Measurements from ENCODE around the gene CDK15. TPM values are rescaled to one million over a fixed set of nuclear protein-coding genes. Genes with fewer than 3 reads are reported as not detected.

Gene CDK15
- total RNA-seq, 1 experiment from 2014 or later, result 4.8 TPM

DNA sequence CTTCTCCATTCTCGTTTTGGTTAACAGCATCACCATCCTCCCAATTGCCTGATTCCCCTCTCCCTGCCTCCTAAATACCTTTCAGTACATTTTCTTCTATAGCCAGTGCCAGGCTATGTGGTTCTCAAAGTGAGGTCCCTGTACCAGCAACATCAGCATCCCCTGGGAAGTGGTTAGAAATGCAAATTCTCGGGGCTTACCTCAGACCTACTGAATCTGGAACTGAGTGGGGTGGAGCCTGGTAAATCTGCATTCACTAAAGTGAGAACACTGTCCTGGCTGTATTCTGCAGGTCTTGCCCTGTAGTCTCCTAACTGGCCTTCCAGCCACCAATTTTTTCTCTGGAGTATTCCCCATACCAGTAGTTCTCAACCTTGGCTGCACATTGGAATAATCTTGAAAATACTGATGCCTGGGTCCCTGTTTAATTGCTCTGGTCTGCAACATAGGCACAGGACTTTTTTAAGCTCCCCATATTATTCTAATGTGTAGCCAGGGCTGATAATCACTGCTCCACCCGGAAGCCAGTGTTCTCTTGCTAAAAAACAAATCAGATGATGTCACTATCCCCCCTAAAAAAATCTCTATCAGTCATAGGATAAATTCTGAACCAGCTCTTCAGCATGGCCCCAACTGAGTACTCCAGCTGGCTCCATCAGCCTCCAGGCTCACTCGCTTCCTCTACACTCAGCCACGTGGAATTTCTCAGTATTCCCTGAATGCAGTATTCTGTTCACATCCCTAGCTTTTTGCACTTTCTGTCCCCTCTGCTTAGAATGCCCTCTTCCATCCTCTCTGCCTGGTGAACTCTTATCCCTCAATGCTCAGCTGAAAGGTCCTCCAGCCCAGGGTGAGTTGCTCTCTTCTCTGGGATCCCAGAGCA, 98.4 kb downstream of the CDK15 start:
- ATAC-seq (no peak), DNase-seq (ENCODE audit: low read depth, low spot score) (no peak)
- in situ Hi-C loops (cut with HindIII; ENCODE audit: low pct_unique_long_range_greater_than_20kb, low sequenced_read_pairs), result no loop called here
- Histone ChIP-seq H3K4me1 (ENCODE audit: control insufficient read depth, insufficient read depth, low read length) (no peaks in the 10 kb centered on the region), H3K27me3 (ENCODE audit: control insufficient read depth, insufficient read depth, low read length) (no peaks in the 10 kb centered on the region), H3K4me3 (ENCODE audit: low read depth in 2 of 2, low read length in 2 of 2) (no peak overlapping the region), H3K27ac (ENCODE audit: low read length) (no peak overlapping the region), H3K9me3 (ENCODE audit: control insufficient read depth, insufficient read depth, low read depth, low read length) (no peaks in the 10 kb centered on the region), H3K36me3 (ENCODE audit: control insufficient read depth, insufficient read depth, low read length) (no peaks in the 10 kb centered on the region)
- TF ChIP-seq POLR2AphosphoS5 (IDR thresholded peaks at IDR 0.05; ENCODE audit: low read depth, low read length) (no peak), SIN3A (IDR thresholded peaks at IDR 0.05; ENCODE audit: borderline replicate concordance, insufficient read depth, low read depth, low read length) (no peak), TCF7L2 (IDR thresholded peaks at IDR 0.05; ENCODE audit: low read depth, low read length) (no peak)
- TF ChIP-seq, protein P1, sequence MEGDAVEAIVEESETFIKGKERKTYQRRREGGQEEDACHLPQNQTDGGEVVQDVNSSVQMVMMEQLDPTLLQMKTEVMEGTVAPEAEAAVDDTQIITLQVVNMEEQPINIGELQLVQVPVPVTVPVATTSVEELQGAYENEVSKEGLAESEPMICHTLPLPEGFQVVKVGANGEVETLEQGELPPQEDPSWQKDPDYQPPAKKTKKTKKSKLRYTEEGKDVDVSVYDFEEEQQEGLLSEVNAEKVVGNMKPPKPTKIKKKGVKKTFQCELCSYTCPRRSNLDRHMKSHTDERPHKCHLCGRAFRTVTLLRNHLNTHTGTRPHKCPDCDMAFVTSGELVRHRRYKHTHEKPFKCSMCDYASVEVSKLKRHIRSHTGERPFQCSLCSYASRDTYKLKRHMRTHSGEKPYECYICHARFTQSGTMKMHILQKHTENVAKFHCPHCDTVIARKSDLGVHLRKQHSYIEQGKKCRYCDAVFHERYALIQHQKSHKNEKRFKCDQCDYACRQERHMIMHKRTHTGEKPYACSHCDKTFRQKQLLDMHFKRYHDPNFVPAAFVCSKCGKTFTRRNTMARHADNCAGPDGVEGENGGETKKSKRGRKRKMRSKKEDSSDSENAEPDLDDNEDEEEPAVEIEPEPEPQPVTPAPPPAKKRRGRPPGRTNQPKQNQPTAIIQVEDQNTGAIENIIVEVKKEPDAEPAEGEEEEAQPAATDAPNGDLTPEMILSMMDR (IDR thresholded peaks at IDR 0.05), result no peak
- TF ChIP-seq, protein P2, sequence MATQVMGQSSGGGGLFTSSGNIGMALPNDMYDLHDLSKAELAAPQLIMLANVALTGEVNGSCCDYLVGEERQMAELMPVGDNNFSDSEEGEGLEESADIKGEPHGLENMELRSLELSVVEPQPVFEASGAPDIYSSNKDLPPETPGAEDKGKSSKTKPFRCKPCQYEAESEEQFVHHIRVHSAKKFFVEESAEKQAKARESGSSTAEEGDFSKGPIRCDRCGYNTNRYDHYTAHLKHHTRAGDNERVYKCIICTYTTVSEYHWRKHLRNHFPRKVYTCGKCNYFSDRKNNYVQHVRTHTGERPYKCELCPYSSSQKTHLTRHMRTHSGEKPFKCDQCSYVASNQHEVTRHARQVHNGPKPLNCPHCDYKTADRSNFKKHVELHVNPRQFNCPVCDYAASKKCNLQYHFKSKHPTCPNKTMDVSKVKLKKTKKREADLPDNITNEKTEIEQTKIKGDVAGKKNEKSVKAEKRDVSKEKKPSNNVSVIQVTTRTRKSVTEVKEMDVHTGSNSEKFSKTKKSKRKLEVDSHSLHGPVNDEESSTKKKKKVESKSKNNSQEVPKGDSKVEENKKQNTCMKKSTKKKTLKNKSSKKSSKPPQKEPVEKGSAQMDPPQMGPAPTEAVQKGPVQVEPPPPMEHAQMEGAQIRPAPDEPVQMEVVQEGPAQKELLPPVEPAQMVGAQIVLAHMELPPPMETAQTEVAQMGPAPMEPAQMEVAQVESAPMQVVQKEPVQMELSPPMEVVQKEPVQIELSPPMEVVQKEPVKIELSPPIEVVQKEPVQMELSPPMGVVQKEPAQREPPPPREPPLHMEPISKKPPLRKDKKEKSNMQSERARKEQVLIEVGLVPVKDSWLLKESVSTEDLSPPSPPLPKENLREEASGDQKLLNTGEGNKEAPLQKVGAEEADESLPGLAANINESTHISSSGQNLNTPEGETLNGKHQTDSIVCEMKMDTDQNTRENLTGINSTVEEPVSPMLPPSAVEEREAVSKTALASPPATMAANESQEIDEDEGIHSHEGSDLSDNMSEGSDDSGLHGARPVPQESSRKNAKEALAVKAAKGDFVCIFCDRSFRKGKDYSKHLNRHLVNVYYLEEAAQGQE (IDR thresholded peaks at IDR 0.05; ENCODE audit: insufficient read depth in 1 of 2, low read depth in 2 of 2, low read length in 1 of 2), result no peak
- ChIA-PET POLR2A (interaction anchor here (1.3 kb wide), 1 partner anchor 9 kb away, joined by 8 read pairs; no protein-coding TSS in a partner anchor), CTCF (no interaction called here)
- intact Hi-C loops (cut with micrococcal nuclease; ENCODE audit: unreplicated experiment), result no loop called here
- BruUV-seq (replicated peaks), result no TSS peak

DNA sequence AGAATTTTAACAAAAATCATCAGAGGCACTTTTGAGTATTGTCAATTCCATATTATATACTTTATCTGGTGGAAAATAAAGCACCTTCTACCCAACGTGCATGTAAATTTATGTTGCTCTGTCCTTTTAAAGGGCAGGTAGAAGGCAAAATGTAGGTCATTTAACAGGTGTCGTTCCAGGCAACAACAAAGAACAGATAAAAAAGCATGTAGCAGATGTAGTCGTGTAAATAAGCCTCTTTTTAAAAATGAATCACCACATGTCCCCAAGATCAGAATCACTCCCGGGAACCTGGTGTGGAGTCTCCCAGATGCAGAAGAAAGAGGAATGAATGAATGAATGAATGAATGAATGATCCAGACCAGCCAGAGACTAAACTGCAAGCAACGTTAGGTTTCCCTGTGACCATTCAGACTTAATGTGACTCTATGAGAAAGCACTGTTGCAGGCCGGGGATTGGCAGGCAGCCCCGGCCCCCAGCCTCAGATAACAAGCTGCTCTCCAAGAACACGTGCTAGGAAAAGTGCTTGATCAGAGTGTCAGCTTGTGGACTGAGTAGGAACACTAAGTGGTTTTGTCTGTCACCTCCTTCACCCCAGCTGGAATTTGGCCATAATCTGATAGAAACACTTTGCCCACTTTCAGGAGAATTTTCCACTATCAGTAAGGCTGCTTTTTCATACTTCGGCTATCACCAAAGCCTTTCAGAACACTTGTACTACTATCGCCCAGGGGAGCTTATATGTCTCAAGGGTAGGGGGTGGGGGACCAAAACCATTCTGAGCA, 100.6 kb downstream of the CDK15 start:
- BruUV-seq (replicated peaks), result no TSS peak

More for the DNA sequence above, 100.6 kb downstream of the CDK15 start:
- no peaks in the 10 kb centered on the region for H3K9me3 ChIP-seq (ENCODE audit: control insufficient read depth, insufficient read depth, low read depth, low read length)
- ChIA-PET POLR2A (no interaction called here), CTCF (no interaction called here)
- DNase-seq (ENCODE audit: low read depth, low spot score) (no peak), ATAC-seq (no peak)
- H3K27me3 ChIP-seq (ENCODE audit: control insufficient read depth, insufficient read depth, low read length), result no peaks in the 10 kb centered on the region
- intact Hi-C loops (cut with micrococcal nuclease; ENCODE audit: unreplicated experiment), result no loop called here
- H3K4me3 ChIP-seq (ENCODE audit: low read depth in 2 of 2, low read length in 2 of 2), result no peak overlapping the region
- H3K4me1 ChIP-seq (ENCODE audit: control insufficient read depth, insufficient read depth, low read length), result peaks cover 4% of the 10 kb centered on the region; the same call in 1 of the 2 replicates
- no peaks in the 10 kb centered on the region for H3K36me3 ChIP-seq (ENCODE audit: control insufficient read depth, insufficient read depth, low read length)
- TF ChIP-seq POLR2AphosphoS5 (IDR thresholded peaks at IDR 0.05; ENCODE audit: low read depth, low read length) (no peak), SIN3A (IDR thresholded peaks at IDR 0.05; ENCODE audit: borderline replicate concordance, insufficient read depth, low read depth, low read length) (no peak), TCF7L2 (IDR thresholded peaks at IDR 0.05; ENCODE audit: low read depth, low read length) (no peak)
- TF ChIP-seq, protein P2 (IDR thresholded peaks at IDR 0.05; ENCODE audit: insufficient read depth in 1 of 2, low read depth in 2 of 2, low read length in 1 of 2), result no peak
- TF ChIP-seq, protein P1 (IDR thresholded peaks at IDR 0.05), result no peak
- in situ Hi-C loops (cut with HindIII; ENCODE audit: low pct_unique_long_range_greater_than_20kb, low sequenced_read_pairs), result no loop called here
- no peak overlapping the region for H3K27ac ChIP-seq (ENCODE audit: low read length)

Data from Panc1 (cell line).